ENCODE data around the gene MALRD1.

Gene MALRD1

DNA sequence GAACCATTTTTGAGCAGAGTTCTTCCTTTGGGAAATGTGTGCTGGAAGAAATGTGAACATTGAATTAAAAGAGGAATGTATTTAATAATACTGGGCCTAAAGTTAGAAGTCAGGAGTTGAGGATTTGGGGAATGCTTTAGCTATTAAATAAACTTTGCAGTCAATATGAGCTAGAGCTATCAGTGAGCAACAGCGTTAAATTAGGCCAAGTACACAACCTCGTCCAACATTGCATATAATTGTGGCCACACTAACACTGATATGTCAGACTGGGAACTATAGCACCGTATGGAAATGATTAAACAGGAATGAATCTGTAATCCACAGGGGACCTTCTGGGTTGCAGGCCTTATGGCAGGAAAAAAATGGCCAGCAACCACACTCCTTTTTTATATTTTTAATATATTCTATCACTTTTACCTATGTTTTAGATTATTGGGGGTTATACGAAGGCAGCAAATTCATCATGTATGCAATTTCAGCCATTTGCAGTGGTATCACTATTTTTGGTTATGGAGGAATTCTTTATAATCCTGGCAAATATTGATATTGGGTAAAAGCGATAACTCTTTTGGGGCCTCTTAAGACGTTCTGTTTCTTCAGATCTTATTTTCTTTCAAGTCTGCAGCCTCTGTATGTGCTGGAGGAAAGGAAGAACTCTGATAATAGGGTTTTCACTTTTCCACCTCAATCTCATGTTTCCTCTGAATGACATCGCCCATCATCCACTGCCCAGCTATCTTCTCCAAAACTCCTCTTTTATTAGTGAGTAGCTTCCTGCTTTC is 531.4 kb downstream of the MALRD1 start:
- DNase-seq, result no peak

DNA sequence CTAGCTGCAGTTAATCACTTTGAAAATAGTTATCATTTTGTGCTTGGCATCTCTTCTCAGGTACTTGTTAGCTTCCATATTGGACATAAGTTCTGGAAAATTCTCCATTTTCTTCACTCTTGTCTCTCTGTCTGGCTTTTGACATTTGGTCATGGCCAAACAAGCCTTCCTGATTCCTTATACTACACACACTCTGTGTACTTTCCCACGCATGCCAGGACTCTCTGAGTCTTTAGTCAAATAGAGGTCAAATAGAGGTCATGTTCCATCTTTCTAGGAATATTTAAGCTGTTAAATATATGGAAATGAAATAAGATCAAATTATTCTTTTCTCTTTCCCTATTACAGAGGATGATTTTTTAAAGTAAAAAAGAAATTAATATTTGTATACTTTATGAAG is 532.1 kb downstream of the MALRD1 start:
- no peak for DNase-seq

DNA sequence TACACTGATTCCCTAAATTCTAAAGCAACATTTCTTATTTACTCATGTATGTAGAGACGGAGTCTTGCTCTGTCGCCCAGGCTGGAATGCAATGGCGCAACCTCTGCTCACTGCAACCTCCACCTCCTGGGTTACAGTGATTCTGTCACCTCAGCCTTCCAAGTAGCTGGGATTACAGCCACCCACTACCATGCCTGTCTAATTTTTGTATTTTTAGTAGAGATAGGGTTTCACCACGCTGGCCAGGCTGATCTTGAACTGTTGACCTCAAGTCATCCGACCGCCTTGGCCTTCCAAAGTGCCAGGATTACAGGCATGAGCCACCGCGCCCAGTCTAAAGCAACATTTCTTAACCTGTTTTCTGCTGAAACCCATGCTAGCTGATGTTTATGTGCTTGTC is 540.0 kb downstream of the MALRD1 start:
- DNase-seq, result no peak

DNA sequence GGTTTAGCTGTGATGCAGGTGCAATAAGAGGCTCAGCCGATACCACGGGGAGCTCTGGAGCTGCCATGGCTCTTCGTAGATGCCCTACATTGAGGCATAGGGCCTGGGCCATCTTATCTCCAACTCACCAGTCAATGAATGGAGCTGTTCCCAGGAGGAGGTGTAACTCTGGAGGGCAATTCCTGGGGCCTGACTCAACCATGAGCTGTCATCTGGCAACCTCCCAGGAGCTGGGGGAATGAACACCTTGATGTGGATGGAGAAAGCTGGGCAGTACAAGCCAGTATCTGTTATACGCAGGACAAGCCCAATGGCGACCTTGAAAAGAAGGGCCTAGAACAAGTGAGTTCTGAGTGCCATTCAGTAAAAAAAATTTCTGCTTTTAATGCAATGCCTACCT is 543.7 kb downstream of the MALRD1 start:
- DNase-seq, result no peak

DNA sequence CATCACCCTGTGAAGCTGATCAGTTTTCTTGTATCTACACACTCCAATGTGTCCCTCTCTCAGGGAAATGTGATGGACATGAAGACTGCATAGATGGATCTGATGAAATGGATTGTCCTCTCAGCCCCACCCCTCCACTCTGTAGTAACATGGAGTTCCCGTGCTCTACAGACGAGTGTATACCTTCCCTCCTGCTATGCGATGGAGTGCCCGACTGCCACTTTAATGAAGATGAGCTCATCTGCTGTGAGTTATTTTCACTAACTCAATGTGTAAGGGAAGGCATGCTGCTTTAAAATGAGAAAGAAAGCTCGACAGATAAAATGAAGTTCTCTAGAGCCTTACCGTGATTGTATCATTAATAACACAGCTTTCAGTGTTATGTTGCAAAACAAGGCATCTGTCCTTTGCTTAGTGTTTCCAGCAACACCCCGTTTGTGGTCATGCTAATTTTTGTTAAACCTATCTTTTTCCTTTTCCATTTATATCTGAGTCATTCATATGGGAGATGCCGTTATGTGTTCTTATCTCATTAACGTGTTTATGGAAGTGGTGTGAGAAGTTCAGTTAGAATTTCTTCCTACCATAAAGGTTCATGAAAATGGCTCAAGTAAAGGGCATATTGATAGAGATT is 546.7 kb downstream of the MALRD1 start:
- DNase-seq, result no peak

DNA sequence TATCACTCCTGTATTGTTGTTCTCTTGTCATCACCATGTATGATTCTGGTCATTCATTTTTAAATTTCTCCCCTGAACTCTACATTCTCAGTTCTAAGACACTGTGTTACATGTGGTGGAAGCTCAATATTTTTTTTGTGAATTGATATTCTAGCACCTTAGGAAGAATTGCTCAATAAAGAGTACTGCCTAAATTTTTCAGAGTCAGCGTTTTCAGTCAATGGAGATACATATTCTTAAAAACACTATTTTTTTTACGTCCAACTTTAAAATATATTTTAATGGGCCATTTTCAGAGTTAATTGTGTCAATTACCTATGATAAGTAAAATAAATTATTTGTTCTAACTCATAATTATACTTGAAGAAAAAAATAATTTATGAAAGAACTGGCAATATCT is 557.2 kb downstream of the MALRD1 start:
- DNase-seq, result no peak

DNA sequence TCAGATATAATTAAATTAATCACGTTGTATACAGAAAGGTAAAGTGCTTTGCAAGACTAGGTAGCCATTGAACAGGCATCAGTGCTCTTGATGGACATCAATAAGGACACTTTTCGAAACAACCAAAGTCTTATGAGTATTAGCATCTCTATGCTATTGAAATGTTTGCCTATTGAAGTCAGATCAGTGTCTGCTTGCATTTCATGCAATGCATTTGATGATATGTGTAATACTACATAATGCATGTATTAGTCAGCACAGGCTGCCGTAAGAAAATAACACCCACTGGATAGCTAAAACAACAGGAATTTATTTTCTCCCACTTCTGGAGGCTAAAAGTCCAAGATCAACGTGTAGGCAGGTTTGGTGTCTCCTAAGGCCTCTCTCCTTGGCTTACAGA is 558.4 kb downstream of the MALRD1 start:
- DNase-seq, result no peak

DNA sequence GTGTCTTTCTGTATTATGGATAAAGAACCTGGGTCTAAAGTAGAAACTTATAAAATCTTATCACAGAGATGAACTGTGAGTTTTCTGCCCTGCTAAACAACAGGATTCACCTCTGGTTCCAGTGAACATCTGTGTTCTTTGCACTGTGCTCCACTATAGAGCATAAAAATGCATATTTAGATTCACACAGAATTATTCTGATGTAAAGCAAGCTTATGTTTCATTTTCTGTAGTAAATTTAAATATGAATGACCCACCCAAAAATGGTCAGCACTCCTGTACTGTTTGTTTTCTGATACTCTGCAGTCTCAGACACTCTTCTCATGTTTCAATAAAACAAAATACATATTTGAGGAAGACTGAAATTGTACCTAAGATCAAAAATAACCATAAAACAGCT is 563.2 kb downstream of the MALRD1 start:
- no peak for DNase-seq

DNA sequence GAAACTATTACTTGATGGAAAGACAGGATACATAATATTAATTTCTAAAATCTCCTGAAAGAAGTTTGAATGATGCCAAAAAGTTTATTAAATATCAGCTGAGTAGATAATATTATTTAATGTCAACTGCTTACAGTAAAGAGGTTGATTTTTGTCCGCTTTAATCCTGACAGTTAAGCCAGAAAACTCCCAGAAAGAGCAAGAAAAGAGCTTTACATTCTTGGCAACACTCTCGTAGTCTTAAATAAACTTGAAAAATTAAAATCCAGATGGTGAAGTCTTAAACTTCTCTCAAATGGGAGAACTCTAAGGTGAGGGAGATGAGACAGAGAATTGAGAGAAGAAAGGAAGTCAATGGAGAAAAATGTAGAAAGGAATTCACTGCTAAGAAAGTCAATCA is 568.4 kb downstream of the MALRD1 start:
- no peak for DNase-seq

DNA sequence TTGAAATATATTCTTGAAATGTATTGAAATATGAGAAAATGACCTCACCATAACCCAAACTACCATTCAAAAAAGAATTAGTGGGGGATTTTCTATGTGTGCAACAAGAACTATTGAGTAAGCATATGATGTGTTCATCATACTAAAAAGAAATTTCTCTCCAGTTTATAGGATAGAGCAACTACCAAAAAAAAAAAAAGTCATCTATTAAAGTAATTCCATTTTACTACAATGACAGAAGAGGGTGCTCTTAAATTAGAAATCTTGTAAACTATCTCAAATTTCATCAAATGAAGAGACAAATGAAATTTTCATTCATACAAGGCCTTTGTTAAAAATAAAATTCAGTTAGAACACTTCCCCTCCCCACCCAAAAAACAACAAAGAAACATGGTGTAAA is 572.2 kb downstream of the MALRD1 start:
- DNase-seq, result no peak

DNA sequence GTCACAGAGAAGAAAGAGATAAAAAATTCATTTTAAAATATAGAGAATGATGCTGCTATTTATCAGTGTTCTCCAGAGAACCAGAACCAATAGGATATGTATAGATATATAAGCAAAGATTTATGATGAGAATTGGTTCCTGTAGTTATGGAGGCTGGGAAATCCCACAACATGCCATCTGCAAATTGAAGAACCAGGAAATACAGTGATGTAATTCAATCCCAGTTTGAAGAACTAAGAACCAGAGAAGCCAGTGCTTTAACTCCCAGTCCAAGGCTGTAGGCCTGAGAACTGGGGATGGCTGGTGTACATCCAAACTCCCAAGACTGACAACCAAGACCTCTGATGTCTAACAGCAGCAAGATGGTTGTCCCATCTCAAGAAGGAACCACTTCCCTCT is 574.7 kb downstream of the MALRD1 start:
- DNase-seq, result no peak

DNA sequence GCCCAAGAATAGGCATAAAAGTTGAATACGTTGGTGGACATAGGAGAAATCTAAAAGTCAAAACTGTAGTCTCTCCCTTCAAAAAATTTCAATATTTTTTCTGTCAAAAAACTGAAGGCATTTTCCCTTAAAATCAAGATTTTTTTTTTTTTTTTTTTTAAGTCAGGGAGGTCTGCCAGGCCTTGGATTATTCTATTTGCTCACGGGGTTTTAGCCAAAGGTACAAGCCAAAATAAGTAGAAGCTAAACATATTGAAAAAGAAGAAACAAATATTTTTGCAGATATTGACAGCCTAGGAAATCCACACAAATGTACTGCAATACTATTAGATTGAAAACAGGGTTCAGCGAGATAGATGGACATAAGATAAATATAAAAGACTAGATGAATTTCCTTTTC is 577.6 kb downstream of the MALRD1 start:
- no peak for DNase-seq

DNA sequence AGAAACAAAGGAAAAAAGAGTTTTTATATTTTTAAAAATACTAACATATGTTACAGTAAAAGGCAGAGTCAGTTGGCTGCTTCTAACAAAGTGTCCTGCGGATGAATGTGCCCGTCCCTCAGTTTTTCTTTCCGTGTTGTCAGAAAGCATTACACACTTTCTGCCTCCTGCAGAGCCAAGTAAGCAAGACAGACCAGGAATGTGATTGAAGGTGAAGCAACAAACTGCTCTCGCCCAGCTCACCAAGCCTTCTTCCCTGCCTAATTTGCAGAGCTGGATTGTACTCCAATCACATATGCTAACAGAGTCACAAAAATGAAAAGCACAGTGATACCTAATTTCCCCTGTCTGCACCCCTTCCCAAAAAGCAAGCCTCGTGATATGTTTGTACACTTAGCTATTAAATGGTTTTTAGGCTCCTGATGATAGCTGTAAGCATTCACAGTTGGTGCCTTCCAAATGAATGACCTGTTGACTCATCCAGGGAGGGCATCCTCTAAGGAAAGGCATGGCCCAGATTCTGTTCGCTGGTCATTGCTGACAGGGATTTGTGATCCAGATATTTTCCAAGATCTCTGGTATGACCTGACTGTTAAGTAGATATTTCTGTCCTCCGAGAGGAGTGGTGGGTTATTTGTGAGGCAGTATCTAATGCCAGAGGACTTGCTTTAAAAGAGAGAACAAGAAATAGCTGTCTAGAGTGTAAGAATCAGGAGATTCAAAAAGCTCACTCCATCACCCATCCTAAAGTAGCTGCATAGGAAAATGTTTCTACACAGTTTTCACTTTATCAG is 580.4 kb downstream of the MALRD1 start:
- no peak for DNase-seq

DNA sequence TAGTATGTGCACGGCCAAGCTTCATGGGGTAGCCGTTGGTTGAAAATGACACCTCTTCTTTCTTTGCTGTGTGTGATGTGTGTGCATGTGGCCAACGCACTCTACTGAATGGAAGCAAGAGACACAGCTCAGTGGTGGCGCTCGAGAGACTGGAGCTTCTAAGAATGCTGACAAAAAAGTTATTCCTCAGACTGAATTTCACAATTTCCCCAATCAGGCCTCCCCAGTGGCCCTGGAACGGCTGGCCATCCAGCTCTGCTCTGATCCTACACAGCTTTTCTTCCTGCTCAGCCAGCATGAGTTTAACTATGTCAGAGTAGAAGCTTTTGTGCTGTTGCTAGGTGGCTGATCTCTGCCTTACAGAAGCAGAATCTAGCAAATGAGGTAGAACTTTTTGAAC is 581.0 kb downstream of the MALRD1 start:
- DNase-seq, result no peak

DNA sequence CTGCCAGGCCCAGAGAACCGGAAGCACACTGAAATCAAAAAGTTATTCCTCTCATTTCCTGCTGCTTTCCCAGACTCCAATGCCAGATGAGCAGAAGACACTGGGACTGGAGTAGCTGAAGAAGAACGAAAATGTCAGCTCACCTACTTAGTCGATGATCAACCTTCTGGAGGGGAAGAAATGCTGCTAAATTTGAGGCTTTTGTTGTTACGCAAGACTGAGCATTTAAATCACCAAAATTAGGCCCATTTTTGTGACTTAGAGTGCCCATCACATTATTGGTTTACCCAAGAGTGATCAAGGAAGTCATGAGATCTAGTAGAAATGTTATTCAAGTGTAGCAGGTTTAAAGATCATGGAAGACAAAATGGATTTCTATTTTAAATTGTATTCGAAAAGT is 585.6 kb downstream of the MALRD1 start:
- no peak for DNase-seq

DNA sequence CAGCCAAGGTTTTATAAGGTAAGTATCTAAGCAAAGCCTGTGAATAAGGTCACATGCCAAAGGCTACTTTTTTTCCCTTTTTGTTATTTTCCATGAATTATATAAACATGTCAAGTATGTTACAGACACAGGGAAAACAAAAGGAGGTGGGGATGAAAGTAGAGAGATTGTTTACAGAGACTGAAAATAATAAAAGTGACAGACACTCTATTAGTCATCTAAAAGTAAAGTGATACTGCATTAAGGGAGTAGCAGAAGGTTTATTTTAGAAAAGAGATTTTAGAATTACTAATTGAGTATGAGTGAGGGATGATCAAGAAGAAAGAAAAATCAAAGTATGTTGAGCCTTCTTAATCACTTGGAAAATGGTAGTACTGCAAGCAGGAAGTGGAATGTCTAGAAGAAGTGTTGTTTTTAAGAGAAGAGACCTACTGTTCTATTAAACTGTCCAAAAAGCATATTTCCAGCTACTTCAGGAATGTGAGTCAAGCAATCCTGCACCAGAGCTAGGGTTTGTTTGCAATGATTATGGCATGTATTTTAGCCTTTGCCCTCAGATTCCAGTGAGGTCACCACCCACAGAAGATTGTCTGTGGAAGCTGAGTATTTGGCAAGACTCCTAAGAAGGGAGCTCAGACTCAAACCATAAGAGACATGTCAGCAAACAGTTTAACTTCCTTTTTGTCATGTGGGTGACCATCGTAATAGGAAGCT is 589.7 kb downstream of the MALRD1 start:
- no peak for DNase-seq

DNA sequence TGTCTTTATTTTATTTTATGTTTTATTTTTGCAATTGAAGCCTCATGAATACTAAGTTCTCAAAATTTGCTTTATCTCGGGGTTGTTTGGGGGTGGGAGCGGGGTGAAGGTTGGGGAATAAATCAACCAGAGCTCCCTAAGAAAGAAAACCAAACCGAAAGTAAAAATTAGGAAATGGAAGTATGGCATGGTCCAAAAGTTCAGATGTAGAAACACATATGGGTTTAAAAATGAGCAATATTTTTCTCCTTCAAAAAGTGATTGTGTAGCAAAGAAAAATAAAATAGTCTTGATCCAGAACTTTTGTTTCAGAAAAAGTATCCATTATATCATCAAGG is 590.3 kb downstream of the MALRD1 start:
- DNase-seq, result no peak

DNA sequence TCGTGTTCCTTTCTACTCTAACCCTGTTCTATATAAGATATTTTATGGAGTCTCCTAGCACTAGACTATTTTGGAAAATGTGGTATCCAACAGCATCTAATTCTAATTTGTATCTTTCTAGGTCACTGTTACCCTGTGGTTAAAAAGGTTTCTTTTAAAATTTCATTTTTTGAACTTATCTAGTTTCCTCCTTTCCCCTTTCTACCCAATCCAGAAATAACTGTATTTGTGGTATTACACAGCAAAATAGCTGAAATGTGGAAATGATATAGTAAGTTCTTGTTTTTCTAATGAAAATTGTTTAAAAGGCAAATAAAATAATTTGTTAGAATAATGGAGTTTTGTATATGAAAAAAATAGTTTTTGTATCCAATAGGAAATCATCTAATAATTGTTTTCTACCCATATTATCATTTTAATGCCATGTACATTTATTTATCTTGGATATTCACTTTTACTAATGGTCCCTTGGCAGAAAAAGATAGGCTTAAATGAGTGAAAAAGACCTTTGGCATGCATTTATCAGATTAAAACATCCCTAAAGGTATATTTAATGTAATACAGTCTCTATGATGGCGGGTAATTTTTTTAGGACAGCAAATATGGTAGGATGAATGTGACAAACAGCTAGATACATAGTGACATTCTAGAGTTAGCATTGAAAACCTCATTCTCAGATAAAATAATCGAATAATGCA is 592.1 kb downstream of the MALRD1 start:
- DNase-seq, result no peak

DNA sequence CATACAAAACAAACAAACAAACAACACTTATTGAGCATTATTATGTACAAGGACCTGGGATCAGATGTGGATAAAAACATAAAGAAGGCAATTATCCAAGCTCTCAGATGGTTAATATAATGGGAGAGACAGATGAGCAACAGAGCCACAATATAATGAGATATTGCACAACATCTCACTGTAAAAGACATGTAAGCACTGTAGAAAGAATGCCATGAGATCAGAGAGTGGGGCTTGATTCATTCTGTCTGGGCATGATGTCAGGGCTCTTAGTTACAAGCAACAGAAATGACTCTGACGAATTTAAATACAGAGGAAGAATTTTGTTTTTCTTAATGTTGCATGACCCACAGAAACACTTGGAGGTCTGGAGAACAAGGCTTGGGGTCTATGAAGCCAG is 602.9 kb downstream of the MALRD1 start:
- DNase-seq, result no peak

DNA sequence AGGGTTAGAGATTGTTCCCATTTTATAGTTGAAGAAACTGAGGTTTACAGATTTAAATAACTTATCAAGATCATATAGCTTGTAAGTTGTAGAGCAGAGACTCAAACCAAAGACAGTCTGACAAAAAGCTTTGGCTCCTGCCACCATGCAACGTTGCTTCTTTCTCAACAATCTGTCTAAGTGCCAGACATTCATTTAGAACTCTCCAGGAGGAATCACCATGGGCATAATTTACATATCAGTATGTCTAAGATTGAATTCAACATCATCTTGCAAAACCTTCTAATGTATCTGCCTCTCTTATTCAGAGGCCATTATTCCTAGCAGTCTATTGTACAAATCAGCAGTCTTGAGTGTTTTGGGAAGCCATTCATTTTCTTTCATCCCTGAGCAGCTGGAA is 604.1 kb downstream of the MALRD1 start:
- DNase-seq, result no peak

DNA sequence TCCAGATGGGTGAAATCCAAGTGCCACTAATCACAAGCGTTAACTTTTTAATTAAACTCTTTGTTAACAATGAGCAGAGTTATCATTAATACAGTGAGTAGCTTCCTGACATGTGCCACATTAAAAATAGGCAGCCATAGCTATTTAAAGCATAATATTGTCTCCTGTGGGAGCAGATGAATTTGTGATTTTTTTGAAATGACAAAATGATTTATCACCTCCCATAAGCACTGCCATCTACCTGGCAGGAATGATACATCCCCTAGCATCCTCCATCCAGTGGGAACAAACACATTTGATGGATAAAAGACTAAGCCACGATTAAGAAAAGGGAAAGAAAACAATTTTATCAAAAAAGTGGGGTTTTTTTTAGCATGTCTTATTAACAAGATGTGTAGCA is 605.3 kb downstream of the MALRD1 start:
- no peak for DNase-seq

DNA sequence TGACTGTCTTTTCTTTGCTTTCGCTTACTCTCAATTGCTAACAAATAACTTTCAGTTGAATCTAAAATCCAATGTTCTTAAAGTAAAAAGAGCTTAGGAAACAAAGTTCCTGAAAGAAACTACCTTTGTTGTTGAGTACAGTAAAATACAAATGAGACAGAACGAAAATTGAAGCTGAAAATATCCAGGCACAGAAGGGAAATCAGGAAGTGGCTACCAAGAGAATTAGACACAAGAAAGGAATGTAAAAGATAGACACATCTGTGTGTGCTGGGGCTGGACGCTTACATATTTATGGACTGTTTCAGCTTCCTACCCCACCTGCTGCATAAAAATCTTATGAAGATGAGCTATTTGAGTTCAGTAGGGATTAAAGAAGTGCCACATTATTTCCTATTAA is 606.0 kb downstream of the MALRD1 start:
- no peak for DNase-seq
